HEK293T (cell line): ENCODE measurements around the gene KCNJ5.

Experiments used
- PKNOX1 ChIP-seq: fragments of 450-650 bp; IDR thresholded peaks from 2 replicates; pipeline ENCODE4 v1.6.1; 2016
- SP1 ChIP-seq: fragments of 450-650 bp; IDR thresholded peaks from 2 replicates; pipeline ENCODE4 v1.6.1; 2017
- SUZ12 ChIP-seq: fragments of 450-650 bp; IDR thresholded peaks from 2 replicates; pipeline ENCODE4 v1.6.1; 2016; ENCODE audit warnings: mild to moderate bottlenecking

- TF ChIP-seq SP1 = no peak
- no peak for TF ChIP-seq PKNOX1
- TF ChIP-seq SUZ12 = no peak
Measured at GRCh38 chr11:128948583-128948982, 57.4 kb downstream of the KCNJ5 start.
